Tibial nerve (tissue), 4 donors: Measurements from ENCODE around the gene CAPN1. TPM values are rescaled to one million over a fixed set of nuclear protein-coding genes. Genes with fewer than 3 reads are reported as not detected.

Experiments
- DNase-seq, 2 donors: peaks; one replicate each; pipeline ENCODE4 v3.0.0-alpha.2; 2019; ENCODE audit warnings: low spot score in 2 of 2
- H3K27ac ChIP-seq, 4 donors: fragments of 200-600 bp; sonication (generic) in 3 of 4; one replicate each; pipeline ENCODE4 v1.5.1; 2017 to 2019; ENCODE audit warnings: mild to moderate bottlenecking in 1 of 4
- H3K27me3 ChIP-seq, 2 donors: fragments of 200-600 bp; sonication (generic) in 1 of 2; one replicate each; pipeline versions ENCODE4 v1.5.1 to v1.6.0; 2017 to 2019
- H3K36me3 ChIP-seq, 3 donors: fragments of 200-600 bp; sonication (generic); one replicate each; pipeline ENCODE4 v1.5.1; 2018 to 2019
- H3K4me1 ChIP-seq, 4 donors: fragments of 200-600 bp; sonication (generic) in 3 of 4; one replicate each; pipeline ENCODE4 v1.5.1; 2017 to 2019
- H3K4me3 ChIP-seq, 4 donors: fragments of 200-600 bp; sonication (generic) in 3 of 4; one replicate each; pipeline ENCODE4 v1.5.1; 2017 to 2019; ENCODE audit warnings: mild to moderate bottlenecking in 1 of 4, moderate library complexity in 1 of 4
- H3K9me3 ChIP-seq, 4 donors: fragments of 200-600 bp; sonication (generic) in 3 of 4; one replicate each; pipeline ENCODE4 v1.5.1; 2017 to 2019
- EP300 ChIP-seq, 2 donors: sonication (generic); formaldehyde crosslinking; IDR thresholded peaks; one replicate each; pipeline ENCODE4 v1.6.1; 2017; ENCODE audit warnings: antibody characterized with exemption in 2 of 2, mild to moderate bottlenecking in 1 of 2
- POLR2A ChIP-seq, 2 donors: fragments of 450-650 bp; IDR thresholded peaks; one replicate each; pipeline ENCODE4 v1.6.1; 2017; ENCODE audit warnings: antibody characterized with exemption in 2 of 2, mild to moderate bottlenecking in 2 of 2, moderate library complexity in 2 of 2
- WGBS, 2 donors: methylation state at CpG; one replicate each; pipeline ENCODE4 v1.1.5; 2018; 5-methylcytosine and 5-hydroxymethylcytosine counted together
- total RNA-seq, 4 donors: library from RNA; depleted of rRNA; stranded (reverse); fragments of >200 nt; gene quantifications; one replicate each; pipeline ENCODE4 v1.1.0, GENCODE V29; 2016
- TF ChIP-seq, protein P1 (sequence below), 5 experiments: fragments of 200-600 bp in 3 of 5; fragments of 450-650 bp in 2 of 5; sonication (generic) in 3 of 5; IDR thresholded peaks; one replicate each; pipeline ENCODE4 v1.5.1; 2016 to 2019; ENCODE audit warnings: antibody characterized with exemption in 5 of 5, mild to moderate bottlenecking in 3 of 5, moderate library complexity in 2 of 5

The CAPN1 gene
- total RNA-seq: 100 to 1,000 TPM; 108 to 209 (median 150) TPM

DNA sequence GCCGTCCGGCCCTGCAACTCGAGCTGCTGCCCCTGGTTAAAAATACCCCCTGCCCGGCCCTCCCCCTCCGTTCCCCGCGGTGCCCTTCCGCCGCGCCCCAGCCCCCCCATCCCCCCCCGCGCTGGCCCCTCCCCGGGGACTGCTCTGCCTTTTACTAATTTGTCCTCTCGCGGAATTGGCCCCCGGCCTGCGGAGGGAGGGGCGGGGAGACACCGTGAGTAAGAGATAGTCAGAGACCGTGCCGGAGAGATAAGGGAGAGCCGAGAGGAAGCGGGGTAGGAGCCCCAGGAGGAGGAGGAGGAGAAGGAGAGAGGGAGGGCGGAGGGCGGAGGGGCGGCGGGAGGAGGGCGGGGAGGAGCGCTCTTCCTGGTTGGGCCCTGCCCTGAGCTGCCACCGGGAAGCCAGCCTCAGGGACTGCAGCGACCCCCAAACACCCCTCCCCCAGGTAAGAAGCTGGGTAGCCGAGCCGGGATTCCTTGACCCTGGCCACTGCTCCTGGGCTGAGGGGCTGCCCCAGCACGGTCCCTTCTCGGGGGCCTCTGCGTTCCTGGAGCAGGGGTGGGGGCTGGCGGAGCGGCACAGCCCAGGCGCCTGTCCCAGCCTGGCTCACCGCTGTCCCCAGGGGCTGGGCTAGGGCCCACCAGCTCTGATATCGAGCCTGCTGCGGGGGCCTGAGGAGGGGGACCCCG, at the start of gene CAPN1:
Gene CAPN1 (plus strand): TSS at position 360 of the 689 bp plus-strand sequence. CDS start 774 bp downstream, outside the sequence.
- 0 to 2% methylated on average over 9 to 37 of the region's 43 CpGs for WGBS, 2 donors
- Histone ChIP-seq H3K9me3 (no peaks in the 10 kb centered on the region), H3K4me3 (peak within 1 kb of the TSS; percentile 67 to 97 (median 84)), H3K36me3 (peaks cover 0 to 25% (median 8%) of the 10 kb centered on the region in 3 donors), H3K27ac (peak within 1 kb of the TSS; percentile 88 to 94 (median 89)), H3K4me1 (peaks cover 0 to 40% (median 19%) of the 10 kb centered on the region in 4 donors), H3K27me3 (no peaks in the 10 kb centered on the region)
- TF ChIP-seq EP300 (IDR thresholded peaks at IDR 0.05) (no peak), POLR2A (IDR thresholded peaks at IDR 0.05) (no peak)
- TF ChIP-seq, protein P1, sequence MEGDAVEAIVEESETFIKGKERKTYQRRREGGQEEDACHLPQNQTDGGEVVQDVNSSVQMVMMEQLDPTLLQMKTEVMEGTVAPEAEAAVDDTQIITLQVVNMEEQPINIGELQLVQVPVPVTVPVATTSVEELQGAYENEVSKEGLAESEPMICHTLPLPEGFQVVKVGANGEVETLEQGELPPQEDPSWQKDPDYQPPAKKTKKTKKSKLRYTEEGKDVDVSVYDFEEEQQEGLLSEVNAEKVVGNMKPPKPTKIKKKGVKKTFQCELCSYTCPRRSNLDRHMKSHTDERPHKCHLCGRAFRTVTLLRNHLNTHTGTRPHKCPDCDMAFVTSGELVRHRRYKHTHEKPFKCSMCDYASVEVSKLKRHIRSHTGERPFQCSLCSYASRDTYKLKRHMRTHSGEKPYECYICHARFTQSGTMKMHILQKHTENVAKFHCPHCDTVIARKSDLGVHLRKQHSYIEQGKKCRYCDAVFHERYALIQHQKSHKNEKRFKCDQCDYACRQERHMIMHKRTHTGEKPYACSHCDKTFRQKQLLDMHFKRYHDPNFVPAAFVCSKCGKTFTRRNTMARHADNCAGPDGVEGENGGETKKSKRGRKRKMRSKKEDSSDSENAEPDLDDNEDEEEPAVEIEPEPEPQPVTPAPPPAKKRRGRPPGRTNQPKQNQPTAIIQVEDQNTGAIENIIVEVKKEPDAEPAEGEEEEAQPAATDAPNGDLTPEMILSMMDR (IDR thresholded peaks at IDR 0.05): no peak
- DNase-seq: peak; percentile 54 to 69

- TF ChIP-seq POLR2A (IDR thresholded peaks at IDR 0.05) (no peak), EP300 (IDR thresholded peaks at IDR 0.05) (no peak)
- TF ChIP-seq, protein P1 (IDR thresholded peaks at IDR 0.05): no peak
- Histone ChIP-seq H3K27ac (peak overlapping the region in 3 of 4 donors; percentile 42 to 99 (median 95)), H3K9me3 (no peaks in the 10 kb centered on the region), H3K36me3 (peaks cover 0 to 56% (median 41%) of the 10 kb centered on the region in 3 donors), H3K4me1 (peaks cover 0 to 41% (median 20%) of the 10 kb centered on the region in 4 donors), H3K27me3 (no peaks in the 10 kb centered on the region), H3K4me3 (peak overlapping the region in 2 of 4 donors; percentile 69 to 85)
- no peak for DNase-seq
- WGBS, 2 donors: 57 to 62% methylated on average over 9 to 10 of the region's 10 CpGs
Measured at GRCh38 chr11:65132238-65132987, 49.3 kb upstream of the CAPN1 start.

GRCh38 chr11:65132988-65133700, 48.6 kb upstream of the CAPN1 start:
- TF ChIP-seq EP300 (IDR thresholded peaks at IDR 0.05) (no peak), POLR2A (IDR thresholded peaks at IDR 0.05) (no peak)
- TF ChIP-seq, protein P1 (IDR thresholded peaks at IDR 0.05): no peak
- 38% methylated on average over 18 of the region's 18 CpGs for WGBS, 2 donors
- Histone ChIP-seq H3K27me3 (no peaks in the 10 kb centered on the region), H3K4me1 (peaks cover 0 to 41% (median 20%) of the 10 kb centered on the region in 4 donors), H3K36me3 (peaks cover 0 to 49% (median 35%) of the 10 kb centered on the region in 3 donors), H3K4me3 (peak overlapping the region; percentile 69 to 94 (median 89)), H3K9me3 (no peaks in the 10 kb centered on the region), H3K27ac (peak overlapping the region; percentile 29 to 99 (median 95))
- no peak for DNase-seq

GRCh38 chr11:65133724-65134123, 48.0 kb upstream of the CAPN1 start:
- Histone ChIP-seq H3K27me3 (no peaks in the 10 kb centered on the region), H3K4me1 (peaks cover 0 to 41% (median 20%) of the 10 kb centered on the region in 4 donors), H3K27ac (peak overlapping the region; percentile 95 to 99 (median 96)), H3K9me3 (no peaks in the 10 kb centered on the region), H3K4me3 (peak overlapping the region; percentile 69 to 94 (median 89)), H3K36me3 (peaks cover 0 to 43% (median 32%) of the 10 kb centered on the region in 3 donors)
- DNase-seq: peak in 1 of 2 donors; percentile 53
- no peak for TF ChIP-seq EP300 (IDR thresholded peaks at IDR 0.05)
- TF ChIP-seq, protein P1 (IDR thresholded peaks at IDR 0.05): no peak
- WGBS, 2 donors: 1 to 2% methylated on average over 18 to 20 of the region's 20 CpGs
